WI38 (cell line): ENCODE data around the gene OR5B2.
"Not testable (repeated sequence)": the region's sequence is repeated elsewhere in the genome, so short reads cannot be mapped to it uniquely, and the experiment has no call there.

Experiments
- H3K4me3 ChIP-seq: 2 replicates; pipeline ENCODE4 v1.5.1; 2011; ENCODE audit warnings: low read depth, mild to moderate bottlenecking, control low read depth, low read length
- TF ChIP-seq, protein P1 (sequence below): IDR thresholded peaks from 2 replicates; pipeline ENCODE4 v1.5.1; 2012; ENCODE audit warnings: low read depth, mild to moderate bottlenecking, control low read depth, low read length

The OR5B2 gene

DNA sequence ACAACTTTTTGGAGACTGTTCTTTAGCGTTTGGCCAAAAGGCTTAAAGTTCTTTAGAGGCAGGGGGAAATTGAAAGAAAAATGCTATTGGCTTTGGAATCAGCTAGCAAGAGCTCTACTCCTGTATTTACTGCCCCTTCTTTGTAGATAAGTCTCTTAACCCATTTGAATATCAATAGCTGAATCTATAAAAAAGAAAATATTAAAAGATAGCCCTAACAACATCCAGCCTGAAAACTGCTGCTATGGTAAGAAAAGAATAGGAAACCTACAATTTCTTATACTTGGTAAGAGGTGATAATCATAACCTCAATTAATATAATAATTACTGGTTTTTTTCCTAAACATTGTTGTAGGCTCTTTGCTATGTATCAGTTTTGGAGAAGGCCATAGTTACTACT lies 14.2 kb upstream of the OR5B2 start, which contains the start of gene OR5B12:
Gene OR5B12 (minus strand): TSS at position 101 of the 400 bp plus-strand sequence. CDS start 2,085 bp downstream, outside the sequence.
- TF ChIP-seq, protein P1, sequence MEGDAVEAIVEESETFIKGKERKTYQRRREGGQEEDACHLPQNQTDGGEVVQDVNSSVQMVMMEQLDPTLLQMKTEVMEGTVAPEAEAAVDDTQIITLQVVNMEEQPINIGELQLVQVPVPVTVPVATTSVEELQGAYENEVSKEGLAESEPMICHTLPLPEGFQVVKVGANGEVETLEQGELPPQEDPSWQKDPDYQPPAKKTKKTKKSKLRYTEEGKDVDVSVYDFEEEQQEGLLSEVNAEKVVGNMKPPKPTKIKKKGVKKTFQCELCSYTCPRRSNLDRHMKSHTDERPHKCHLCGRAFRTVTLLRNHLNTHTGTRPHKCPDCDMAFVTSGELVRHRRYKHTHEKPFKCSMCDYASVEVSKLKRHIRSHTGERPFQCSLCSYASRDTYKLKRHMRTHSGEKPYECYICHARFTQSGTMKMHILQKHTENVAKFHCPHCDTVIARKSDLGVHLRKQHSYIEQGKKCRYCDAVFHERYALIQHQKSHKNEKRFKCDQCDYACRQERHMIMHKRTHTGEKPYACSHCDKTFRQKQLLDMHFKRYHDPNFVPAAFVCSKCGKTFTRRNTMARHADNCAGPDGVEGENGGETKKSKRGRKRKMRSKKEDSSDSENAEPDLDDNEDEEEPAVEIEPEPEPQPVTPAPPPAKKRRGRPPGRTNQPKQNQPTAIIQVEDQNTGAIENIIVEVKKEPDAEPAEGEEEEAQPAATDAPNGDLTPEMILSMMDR, result no peak
- H3K4me3 ChIP-seq, result no peak within 1 kb of the TSS

DNA sequence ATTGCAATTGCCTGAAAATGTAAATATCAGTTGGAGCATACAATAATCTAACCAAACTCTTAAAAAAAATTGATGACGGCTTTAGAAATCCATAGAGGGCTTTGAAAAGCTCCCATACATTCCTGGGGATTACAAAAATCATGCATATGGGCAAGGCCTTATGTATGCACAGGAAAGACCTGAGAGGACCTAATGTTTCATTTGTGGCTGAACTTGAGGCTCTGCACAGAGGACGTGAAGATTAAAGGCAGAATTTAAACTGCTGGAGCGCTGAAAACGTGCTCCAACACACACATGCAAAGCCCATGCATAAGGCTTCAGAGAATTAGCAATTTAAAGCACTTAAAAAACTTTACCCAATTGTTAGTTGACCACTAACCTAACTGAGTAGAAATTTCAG lies 10.6 kb upstream of the OR5B2 start:
- H3K4me3 ChIP-seq, result no peak overlapping the region
- TF ChIP-seq, protein P1, result no peak

GRCh38 chr11:58434217-58434616 lies 6.3 kb upstream of the OR5B2 start:
- H3K4me3 ChIP-seq, result no peak overlapping the region
- TF ChIP-seq, protein P1, result no peak

- TF ChIP-seq, protein P1, result no peak
Observed at GRCh38 chr11:58433638-58434203, 5.8 kb upstream of the OR5B2 start.

DNA sequence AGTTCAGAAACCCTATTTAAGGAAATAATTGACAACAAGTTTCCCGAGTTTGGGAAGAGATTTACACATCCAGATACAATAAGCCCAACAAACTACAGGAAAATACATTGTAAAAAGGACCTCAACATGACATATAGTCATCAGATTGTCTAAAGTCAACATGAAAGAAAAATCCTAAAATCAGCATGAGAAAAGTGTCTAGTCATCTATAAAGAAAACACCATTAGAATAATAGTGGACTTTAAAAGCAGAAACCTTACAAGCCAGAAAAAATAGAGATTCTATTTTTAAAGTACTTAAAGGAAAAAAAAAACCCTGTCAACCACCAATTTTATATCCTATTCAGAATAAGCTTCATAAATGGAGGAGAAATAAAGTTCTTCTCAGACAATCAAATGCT lies 1.4 kb upstream of the OR5B2 start:
- TF ChIP-seq, protein P1, result no peak
- H3K4me3 ChIP-seq, result no peak overlapping the region

More at GRCh38 chr11:58433638-58434203, 5.8 kb upstream of the OR5B2 start:
- H3K4me3 ChIP-seq, result no peak overlapping the region

- H3K4me3 ChIP-seq, result no peak within 1 kb of the TSS
- TF ChIP-seq, protein P1, result no peak
Observed at GRCh38 chr11:58406774-58407173, 21.1 kb downstream of the OR5B2 start, which contains the start of gene OR5B3. Gene OR5B3, minus strand, starts transcription at chr11:58406874. Its CDS starts 3,465 bp downstream, at chr11:58403409.

DNA sequence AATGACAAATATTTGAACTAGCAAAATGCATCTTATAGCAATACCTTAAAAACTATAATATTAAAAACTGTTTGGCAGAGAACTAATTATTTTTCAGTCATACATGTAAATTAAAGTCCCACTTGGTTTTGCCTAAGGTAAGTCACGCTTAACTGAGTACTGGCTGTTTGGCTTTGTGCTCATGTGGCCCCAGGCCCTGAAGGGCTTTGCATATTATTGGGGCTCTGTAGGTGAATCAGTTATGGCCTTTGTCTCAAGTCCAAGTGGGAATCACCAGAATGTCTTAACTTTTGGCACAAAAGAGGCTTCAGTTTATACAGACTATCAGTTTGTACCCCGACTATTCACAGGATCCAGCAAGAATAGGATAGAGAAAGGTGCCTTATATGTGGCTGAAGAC lies 28.3 kb downstream of the OR5B2 start:
- not testable (repeated sequence) for H3K4me3 ChIP-seq

- TF ChIP-seq, protein P1, result no peak
- H3K4me3 ChIP-seq, result no peak overlapping the region
Observed at GRCh38 chr11:58395581-58395980, 32.3 kb downstream of the OR5B2 start.
